Measurements from ENCODE around the gene ZSWIM4. TPM values are rescaled to one million over a fixed set of nuclear protein-coding genes. Genes with fewer than 3 reads are reported as not detected.

Gene ZSWIM4
- total RNA-seq, 1 experiment from 2014 or later, result 11.5 TPM

DNA sequence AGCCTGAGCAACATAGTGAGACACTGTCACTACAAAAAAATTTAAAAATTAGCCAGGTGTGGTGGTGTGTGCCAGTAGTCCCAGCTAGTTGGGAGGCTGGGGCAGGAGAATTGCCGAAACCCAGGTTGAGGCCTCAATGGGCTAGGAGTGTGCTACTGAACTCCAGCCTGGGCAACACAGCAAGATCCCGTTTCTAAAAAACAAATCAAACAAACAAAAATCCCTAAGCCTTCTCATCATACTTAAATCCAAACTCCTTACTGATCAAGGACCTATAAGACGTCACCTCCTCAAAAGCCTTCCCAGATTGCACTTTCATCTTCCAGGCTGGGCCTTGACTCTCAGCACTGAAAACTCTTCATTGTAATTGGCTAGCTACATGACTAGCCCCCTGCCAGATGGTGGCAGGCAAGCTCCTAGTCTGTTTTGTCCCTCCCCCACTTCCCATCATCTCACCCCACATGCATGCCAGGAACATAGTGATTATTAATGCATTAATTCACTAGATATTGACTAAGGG is 64.2 kb downstream of the ZSWIM4 start:
- H3K27me3 Mint-ChIP-seq (ENCODE audit: unreplicated experiment), result no peaks in the 10 kb centered on the region
- H3K9me3 Mint-ChIP-seq (ENCODE audit: low read depth, unreplicated experiment), result no peaks in the 10 kb centered on the region
- no TSS peak for BruUV-seq (replicated peaks)
- H3K27ac Mint-ChIP-seq (ENCODE audit: unreplicated experiment), result peak overlapping the region; percentile 91
- H3K4me3 Mint-ChIP-seq (ENCODE audit: low read depth, unreplicated experiment), result no peak overlapping the region
- intact Hi-C loops (cut with micrococcal nuclease; ENCODE audit: unreplicated experiment), result no loop called here
- TF ChIP-seq CTCF (IDR thresholded peaks at IDR 0.05; ENCODE audit: unreplicated experiment), result no peak
- CTCF ChIA-PET, result interaction anchor here (0.6 to 1.6 kb wide), 2 partner anchors 13 to 225 kb away, joined by 4 to 7 read pairs; no protein-coding TSS in a partner anchor
- no peak for DNase-seq
- peaks cover 40% of the 10 kb centered on the region for H3K4me1 Mint-ChIP-seq (ENCODE audit: low read depth, unreplicated experiment)
- peaks cover 45% of the 10 kb centered on the region for H3K36me3 Mint-ChIP-seq (ENCODE audit: insufficient read depth, unreplicated experiment)

DNA sequence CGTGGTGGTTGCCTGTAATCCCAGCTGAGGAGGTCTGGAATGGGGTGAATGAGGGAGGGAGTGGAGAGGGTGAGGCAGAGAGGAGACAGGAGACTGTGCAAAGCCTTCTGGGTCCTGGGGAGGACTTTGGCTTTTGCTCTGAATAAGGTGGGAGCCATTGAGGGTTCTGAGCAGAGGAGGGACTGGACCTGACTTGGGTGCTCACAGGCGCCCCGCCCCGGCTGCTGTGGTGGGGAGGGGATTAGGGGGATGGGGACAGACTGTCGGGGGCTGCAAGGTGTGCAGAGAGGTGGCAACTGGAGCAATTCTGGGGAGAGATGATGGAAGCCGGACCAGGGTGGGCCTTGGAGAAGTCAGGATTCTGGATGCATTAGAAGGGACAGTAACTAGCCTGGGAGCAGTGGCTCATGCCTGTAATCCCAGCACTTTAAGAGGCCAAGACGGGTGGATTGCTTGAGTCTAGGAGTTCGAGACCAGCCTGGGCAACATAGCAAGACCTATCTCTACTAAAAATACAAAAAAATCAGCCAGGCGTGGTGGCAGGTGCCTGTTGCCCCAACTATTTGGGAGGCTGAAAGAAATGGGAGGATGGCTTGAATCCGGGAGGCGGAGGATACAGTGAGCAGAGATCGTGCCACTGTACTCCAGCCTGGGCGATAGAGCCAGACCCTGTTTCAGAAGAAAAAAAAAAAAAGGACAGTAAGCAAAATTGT is 65.6 kb downstream of the ZSWIM4 start:
- TF ChIP-seq CTCF (IDR thresholded peaks at IDR 0.05; ENCODE audit: unreplicated experiment), result no peak
- DNase-seq, result no peak
- Mint-ChIP-seq H3K4me3 (ENCODE audit: low read depth, unreplicated experiment) (no peak overlapping the region), H3K27ac (ENCODE audit: unreplicated experiment) (peak overlapping the region; percentile 81), H3K9me3 (ENCODE audit: low read depth, unreplicated experiment) (no peaks in the 10 kb centered on the region), H3K4me1 (ENCODE audit: low read depth, unreplicated experiment) (peaks cover 44% of the 10 kb centered on the region), H3K36me3 (ENCODE audit: insufficient read depth, unreplicated experiment) (peaks cover 49% of the 10 kb centered on the region), H3K27me3 (ENCODE audit: unreplicated experiment) (no peaks in the 10 kb centered on the region)
- no TSS peak for BruUV-seq (replicated peaks)
- intact Hi-C loops (cut with micrococcal nuclease; ENCODE audit: unreplicated experiment), result no loop called here
- CTCF ChIA-PET, result interaction anchor here (0.7 to 2.2 kb wide), 4 partner anchors 9 to 77 kb away, joined by 3 to 16 read pairs (median 4); no protein-coding TSS in a partner anchor

- no peaks in the 10 kb centered on the region for H3K27me3 Mint-ChIP-seq (ENCODE audit: unreplicated experiment)
- intact Hi-C loops (cut with micrococcal nuclease; ENCODE audit: unreplicated experiment), result no loop called here
- no peak for TF ChIP-seq CTCF (IDR thresholded peaks at IDR 0.05; ENCODE audit: unreplicated experiment)
- peak overlapping the region; percentile 81 for H3K27ac Mint-ChIP-seq (ENCODE audit: unreplicated experiment)
- peaks cover 52% of the 10 kb centered on the region for H3K36me3 Mint-ChIP-seq (ENCODE audit: insufficient read depth, unreplicated experiment)
- DNase-seq, result no peak
- no peaks in the 10 kb centered on the region for H3K9me3 Mint-ChIP-seq (ENCODE audit: low read depth, unreplicated experiment)
- peak overlapping the region; percentile 80 for H3K4me3 Mint-ChIP-seq (ENCODE audit: low read depth, unreplicated experiment)
- BruUV-seq (replicated peaks), result TSS peak; percentile 80
- CTCF ChIA-PET, result interaction anchor here (0.7 to 2.2 kb wide), 5 partner anchors 10 to 78 kb away, joined by 3 to 16 read pairs (median 3); no protein-coding TSS in a partner anchor
- peaks cover 46% of the 10 kb centered on the region for H3K4me1 Mint-ChIP-seq (ENCODE audit: low read depth, unreplicated experiment)
Observed at GRCh38 chr19:13861392-13861713, 66.1 kb downstream of the ZSWIM4 start.

GRCh38 chr19:13861714-13862531 is 66.7 kb downstream of the ZSWIM4 start:
- Mint-ChIP-seq H3K27ac (ENCODE audit: unreplicated experiment) (peak overlapping the region; percentile 81), H3K4me3 (ENCODE audit: low read depth, unreplicated experiment) (peak overlapping the region; percentile 80), H3K27me3 (ENCODE audit: unreplicated experiment) (no peaks in the 10 kb centered on the region), H3K9me3 (ENCODE audit: low read depth, unreplicated experiment) (no peaks in the 10 kb centered on the region), H3K4me1 (ENCODE audit: low read depth, unreplicated experiment) (peaks cover 51% of the 10 kb centered on the region), H3K36me3 (ENCODE audit: insufficient read depth, unreplicated experiment) (peaks cover 58% of the 10 kb centered on the region)
- CTCF ChIA-PET, result interaction anchor here (0.5 to 2.2 kb wide), 19 partner anchors 10 to 801 kb away, joined by 3 to 16 read pairs (median 4); partner anchors contain the start of gene ZSWIM4
- peak; percentile 91 for DNase-seq
- BruUV-seq (replicated peaks), result TSS peak; percentile 77
- intact Hi-C loops (cut with micrococcal nuclease; ENCODE audit: unreplicated experiment), result loop anchor here (1.0 kb wide), 1 partner anchor 77 kb away; no protein-coding TSS in a partner anchor
- TF ChIP-seq CTCF (IDR thresholded peaks at IDR 0.05; ENCODE audit: unreplicated experiment), result peak; percentile 88

All from Calu3 (cell line).